WERI-Rb-1 (cell line): ENCODE data around the gene SELENOT.

Source experiments
- DNase-seq: peaks from one replicate; pipeline ENCODE4 v3.0.0-alpha.2; 2020
- H3K27ac ChIP-seq: fragments of 250-450 bp; sonication (Bioruptor Pico); 2 replicates; pipeline ENCODE4 v1.5.1; 2020; ENCODE audit warnings: mild to moderate bottlenecking, moderate library complexity
- H3K27me3 ChIP-seq: fragments of 250-450 bp; sonication (Bioruptor Pico); 2 replicates; pipeline ENCODE4 v1.5.1; 2021; ENCODE audit warnings: mild to moderate bottlenecking, low read depth, moderate library complexity; ENCODE audit not compliant: insufficient read depth, severe bottlenecking
- H3K36me3 ChIP-seq: fragments of 250-450 bp; sonication (Bioruptor Pico); 2 replicates; pipeline ENCODE4 v1.5.1; 2020; ENCODE audit warnings: mild to moderate bottlenecking, moderate library complexity
- H3K4me3 ChIP-seq: 2 replicates; pipeline ENCODE4 v1.5.1; 2011; ENCODE audit warnings: low read depth, mild to moderate bottlenecking, control low read depth, low read length
- H3K9me3 ChIP-seq: fragments of 250-450 bp; sonication (Bioruptor Pico); 2 replicates; pipeline ENCODE4 v1.5.1; 2021; ENCODE audit warnings: mild to moderate bottlenecking, moderate library complexity; ENCODE audit not compliant: severe bottlenecking
- CTCF ChIP-seq: IDR thresholded peaks from 2 replicates; pipeline ENCODE4 v1.5.1; 2011; ENCODE audit warnings: low read depth, mild to moderate bottlenecking, control low read depth, inconsistent platforms, low read length

Gene SELENOT

GRCh38 chr3:150635526-150635925 lies 32.4 kb downstream of the SELENOT start:
- Histone ChIP-seq H3K27ac (peak overlapping the region; percentile 6; the same call in 1 of the 2 replicates), H3K9me3 (no peaks in the 10 kb centered on the region), H3K27me3 (no peaks in the 10 kb centered on the region), H3K36me3 (no peaks in the 10 kb centered on the region), H3K4me3 (no peak overlapping the region)
- TF ChIP-seq CTCF = no peak
- DNase-seq = no peak

- no peak for DNase-seq
- Histone ChIP-seq H3K4me3 (no peak overlapping the region), H3K27me3 (no peaks in the 10 kb centered on the region), H3K36me3 (no peaks in the 10 kb centered on the region), H3K27ac (no peak overlapping the region), H3K9me3 (no peaks in the 10 kb centered on the region)
- TF ChIP-seq CTCF = no peak
Measured at GRCh38 chr3:150636258-150636657, 33.1 kb downstream of the SELENOT start.

DNA sequence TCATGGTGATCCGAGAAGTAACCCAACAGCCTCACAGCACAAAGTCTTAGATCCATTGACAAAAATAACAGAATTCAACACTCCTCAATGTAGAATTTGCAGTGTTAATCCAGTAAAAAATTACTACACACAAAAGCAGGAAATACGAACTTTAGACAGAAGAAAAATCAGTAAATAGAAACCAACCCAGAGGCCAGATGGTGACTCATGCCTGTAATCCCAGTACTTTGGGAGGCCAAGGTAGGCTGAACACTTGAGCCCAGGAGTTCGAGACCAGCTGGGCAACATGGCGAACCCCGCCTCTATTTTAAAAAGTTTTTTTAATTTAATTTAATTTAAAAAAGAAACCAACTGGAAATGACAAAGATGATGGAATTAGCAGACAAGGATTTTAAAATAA lies 36.1 kb downstream of the SELENOT start:
- Histone ChIP-seq H3K27me3 (no peaks in the 10 kb centered on the region), H3K36me3 (no peaks in the 10 kb centered on the region), H3K9me3 (no peaks in the 10 kb centered on the region), H3K4me3 (no peak overlapping the region), H3K27ac (no peak overlapping the region)
- no peak for TF ChIP-seq CTCF
- DNase-seq = no peak

GRCh38 chr3:150640256-150640655 lies 37.1 kb downstream of the SELENOT start:
- TF ChIP-seq CTCF = no peak
- no peak for DNase-seq
- Histone ChIP-seq H3K27ac (no peak overlapping the region), H3K27me3 (no peaks in the 10 kb centered on the region), H3K36me3 (no peaks in the 10 kb centered on the region), H3K4me3 (no peak overlapping the region), H3K9me3 (no peaks in the 10 kb centered on the region)

- Histone ChIP-seq H3K4me3 (no peak overlapping the region), H3K36me3 (no peaks in the 10 kb centered on the region), H3K9me3 (no peaks in the 10 kb centered on the region), H3K27ac (no peak overlapping the region), H3K27me3 (peaks cover 6% of the 10 kb centered on the region)
- DNase-seq = no peak
- TF ChIP-seq CTCF = no peak
Measured at GRCh38 chr3:150653110-150653561, 50.0 kb downstream of the SELENOT start.

- no peak overlapping the region for H3K27ac ChIP-seq
- H3K36me3 ChIP-seq = no peaks in the 10 kb centered on the region
- H3K4me3 ChIP-seq = no peak overlapping the region
- TF ChIP-seq CTCF = no peak
- H3K9me3 ChIP-seq = no peaks in the 10 kb centered on the region
- peaks cover 19% of the 10 kb centered on the region for H3K27me3 ChIP-seq
- DNase-seq = no peak
Measured at GRCh38 chr3:150656316-150656715, 53.2 kb downstream of the SELENOT start.
